Thymus (tissue), 11 donors: ENCODE measurements around the gene ELOVL4. TPM values are rescaled to one million over a fixed set of nuclear protein-coding genes. Genes with fewer than 3 reads are reported as not detected.

ENCODE experiments used
- DNase-seq, 9 donors: peaks; one replicate each; pipeline ENCODE4 v3.0.0-alpha.2; 2013; ENCODE audit warnings: low spot score in 9 of 9, low read depth in 6 of 9, missing footprints in 1 of 9
- H3K27ac ChIP-seq, 2 donors: one replicate each; pipeline ENCODE4 v1.5.1; 2013; ENCODE audit warnings: control low read depth in 1 of 2, low read depth in 1 of 2, low read length in 1 of 2, mild to moderate bottlenecking in 1 of 2, moderate library complexity in 1 of 2
- H3K27me3 ChIP-seq, 2 donors: one replicate each; pipeline ENCODE4 v1.5.1; 2013; ENCODE audit warnings: low read length in 1 of 2; ENCODE audit not compliant: control insufficient read depth in 2 of 2, insufficient read depth in 1 of 2
- H3K36me3 ChIP-seq, 2 donors: one replicate each; pipeline ENCODE4 v1.5.1; 2013; ENCODE audit warnings: low read length in 1 of 2, mild to moderate bottlenecking in 1 of 2, moderate library complexity in 1 of 2; ENCODE audit not compliant: control insufficient read depth in 2 of 2, insufficient read depth in 2 of 2
- H3K4me1 ChIP-seq, 2 donors: one replicate each; pipeline ENCODE4 v1.5.1; 2013; ENCODE audit warnings: low read length in 2 of 2; ENCODE audit not compliant: control insufficient read depth in 2 of 2, insufficient read depth in 2 of 2
- H3K4me3 ChIP-seq, 2 donors: one replicate each; pipeline ENCODE4 v1.5.1; 2013; ENCODE audit warnings: low read length in 2 of 2, control low read depth in 1 of 2, mild to moderate bottlenecking in 1 of 2
- H3K9me3 ChIP-seq, 2 donors: one replicate each; pipeline ENCODE4 v1.5.1; 2013; ENCODE audit warnings: low read length in 1 of 2, mild to moderate bottlenecking in 1 of 2; ENCODE audit not compliant: control insufficient read depth in 2 of 2, insufficient read depth in 1 of 2
- WGBS: extraction: QIAGEN DNeasy Blood & Tissue Kit; methylation state at CpG from one replicate; pipeline ENCODE4 v1.1.7; 2013; 5-methylcytosine and 5-hydroxymethylcytosine counted together
- polyA plus RNA-seq: library from polyadenylated mRNA; stranded (reverse); fragments of 200-250 nt; gene quantifications from one replicate; pipeline ENCODE4 v1.2.3, GENCODE V29; 2013
- total RNA-seq: library from RNA; stranded (reverse); fragments of 120-200 nt; gene quantifications from one replicate; pipeline ENCODE4 v1.2.4, GENCODE V29; 2013
- donor health status: healthy.

ELOVL4 gene
- total and polyA plus RNA-seq, 2 donors: 30.6 to 41.6 TPM

DNA sequence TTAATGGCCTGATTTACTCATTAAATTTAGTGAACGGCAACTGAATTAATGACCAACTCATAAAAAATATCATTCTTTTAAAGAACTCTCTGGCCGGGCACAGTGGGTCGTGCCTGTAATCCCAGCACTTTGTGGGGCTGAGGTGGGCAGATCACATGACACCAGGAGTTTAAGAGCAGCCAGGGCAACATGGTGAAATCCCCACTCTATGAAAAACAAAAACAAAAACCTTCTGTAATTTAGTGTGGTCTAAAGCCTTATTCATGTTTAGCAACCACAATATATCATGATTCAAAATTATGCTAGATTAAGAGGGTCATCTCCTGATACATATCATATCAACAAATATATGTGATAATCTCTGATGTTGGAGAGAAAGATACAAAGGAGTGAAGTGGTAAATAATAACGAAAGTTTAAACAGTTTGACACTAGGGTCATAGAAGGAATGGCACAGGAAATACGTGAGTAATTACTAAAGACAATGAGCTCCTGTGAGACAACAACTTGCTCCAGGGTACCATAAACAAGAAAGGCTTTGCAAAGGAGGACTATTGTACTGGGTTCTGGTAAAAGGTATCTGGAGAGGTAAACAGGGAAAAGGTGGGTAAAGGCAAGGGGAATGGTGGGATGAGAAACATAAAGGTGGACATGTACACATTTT is 5.7 kb downstream of the ELOVL4 start:
- Histone ChIP-seq H3K9me3 (no peaks in the 10 kb centered on the region), H3K4me3 (peak overlapping the region; percentile 7 to 33), H3K27ac (no peak overlapping the region), H3K27me3 (peaks cover 0 to 2% of the 10 kb centered on the region in 2 donors), H3K4me1 (peaks cover 8 to 16% of the 10 kb centered on the region in 2 donors), H3K36me3 (peaks cover 13 to 32% of the 10 kb centered on the region in 2 donors)
- no peak for DNase-seq
- WGBS: 77% methylated on average over 5 of the region's 5 CpGs

DNA sequence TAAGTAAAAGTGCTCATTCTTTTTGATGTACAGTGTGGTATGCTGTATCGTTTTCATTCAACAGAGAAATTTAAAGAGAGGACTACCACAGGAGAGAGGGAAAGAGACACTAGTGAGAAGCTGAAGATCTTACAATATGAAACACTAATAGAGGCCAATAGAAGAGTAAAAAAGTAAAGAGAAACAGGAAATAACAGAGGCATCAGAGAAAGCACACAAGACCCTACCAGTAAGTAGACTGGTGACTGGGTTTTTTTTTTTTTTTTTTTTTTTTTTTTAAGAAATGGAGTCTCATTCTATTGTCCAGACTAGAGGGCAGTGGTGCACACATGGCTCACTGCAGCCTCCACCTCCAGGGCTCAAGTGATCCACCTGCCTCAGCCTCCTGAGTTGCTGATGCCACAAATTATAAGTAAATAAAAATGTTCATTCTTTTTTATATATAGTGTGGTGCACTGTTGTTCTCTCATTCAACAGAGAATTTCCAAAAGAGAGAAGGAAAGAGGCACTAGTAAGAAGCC is 18.8 kb downstream of the ELOVL4 start:
- WGBS: 75% methylated on average over 1 of the region's 1 CpG
- no peak for DNase-seq
- H3K27ac ChIP-seq: no peak overlapping the region
- no peak overlapping the region for H3K4me3 ChIP-seq
- peaks cover 6 to 21% of the 10 kb centered on the region in 2 donors for H3K36me3 ChIP-seq
- H3K4me1 ChIP-seq: peaks cover 7 to 8% of the 10 kb centered on the region in 2 donors
- no peaks in the 10 kb centered on the region for H3K9me3 ChIP-seq
- no peaks in the 10 kb centered on the region for H3K27me3 ChIP-seq

DNA sequence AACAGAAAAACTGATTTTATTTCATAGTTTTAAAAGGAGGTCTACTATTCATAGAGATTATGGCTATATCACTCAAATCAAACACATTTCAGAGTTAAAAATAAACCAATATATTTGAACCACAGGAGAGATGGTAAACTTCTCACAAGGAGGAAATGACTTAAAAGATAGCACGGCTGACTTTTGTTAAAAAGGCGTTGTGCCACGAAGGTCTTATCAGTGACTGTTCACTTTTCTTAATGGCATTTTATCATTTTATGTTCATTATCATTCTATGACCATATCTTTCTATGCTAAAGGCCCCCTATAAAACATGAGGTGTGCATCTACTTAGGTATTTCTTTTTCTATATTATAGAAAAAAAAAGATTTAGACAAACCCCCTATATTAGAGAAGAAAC is 19.6 kb downstream of the ELOVL4 start:
- 45% methylated on average over 3 of the region's 3 CpGs for WGBS
- Histone ChIP-seq H3K4me1 (peaks cover 4 to 6% of the 10 kb centered on the region in 2 donors), H3K27ac (no peak overlapping the region), H3K36me3 (peaks cover 6 to 23% of the 10 kb centered on the region in 2 donors), H3K4me3 (no peak overlapping the region), H3K27me3 (no peaks in the 10 kb centered on the region), H3K9me3 (no peaks in the 10 kb centered on the region)
- DNase-seq: no peak

DNA sequence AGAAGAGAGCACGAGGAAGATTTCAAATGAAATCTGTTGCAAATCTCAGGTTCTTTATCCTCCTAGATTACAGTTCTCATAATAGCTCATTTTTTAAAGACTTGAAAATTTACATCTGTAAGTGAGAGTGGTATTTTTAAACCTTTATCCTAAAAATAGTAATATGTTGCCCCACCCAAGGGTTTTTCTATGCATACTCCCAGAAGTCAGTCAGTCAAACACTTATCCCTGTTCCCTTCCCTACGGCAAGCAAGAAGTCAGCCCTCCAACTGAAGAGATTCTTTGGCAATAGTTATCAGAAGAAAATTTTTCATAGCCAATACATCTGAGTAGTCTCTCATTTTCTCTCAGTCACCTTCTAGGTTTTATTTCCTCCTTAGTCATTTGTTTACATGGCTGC is 24.1 kb downstream of the ELOVL4 start:
- no peaks in the 10 kb centered on the region for H3K9me3 ChIP-seq
- DNase-seq: no peak
- no peak overlapping the region for H3K27ac ChIP-seq
- peaks cover 17 to 50% of the 10 kb centered on the region in 2 donors for H3K36me3 ChIP-seq
- WGBS: 97% methylated on average over 2 of the region's 2 CpGs
- no peaks in the 10 kb centered on the region for H3K4me1 ChIP-seq
- H3K27me3 ChIP-seq: no peaks in the 10 kb centered on the region
- H3K4me3 ChIP-seq: no peak overlapping the region

DNA sequence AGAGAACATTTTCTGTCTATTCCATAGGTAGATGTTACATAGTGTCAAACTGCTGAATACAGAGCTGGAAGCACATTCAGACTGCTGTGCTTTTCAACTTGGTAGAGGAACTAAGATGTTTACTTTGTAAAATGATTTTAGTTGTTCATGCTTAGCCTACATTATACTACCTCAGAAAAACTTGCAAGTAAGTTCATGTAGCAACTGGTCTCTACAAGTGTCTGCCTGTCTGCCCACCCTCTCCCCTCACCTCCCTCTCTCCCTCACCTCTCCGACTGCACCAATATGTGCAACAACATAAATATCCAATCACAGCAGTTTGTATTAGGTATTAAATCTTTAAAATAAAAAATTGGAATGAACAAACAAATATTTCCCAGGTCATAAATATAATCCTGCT is 25.3 kb downstream of the ELOVL4 start:
- no peaks in the 10 kb centered on the region for H3K4me1 ChIP-seq
- 92% methylated on average over 1 of the region's 1 CpG for WGBS
- H3K27ac ChIP-seq: no peak overlapping the region
- H3K27me3 ChIP-seq: no peaks in the 10 kb centered on the region
- H3K4me3 ChIP-seq: no peak overlapping the region
- H3K36me3 ChIP-seq: peaks cover 21 to 53% of the 10 kb centered on the region in 2 donors
- no peak for DNase-seq
- no peaks in the 10 kb centered on the region for H3K9me3 ChIP-seq

DNA sequence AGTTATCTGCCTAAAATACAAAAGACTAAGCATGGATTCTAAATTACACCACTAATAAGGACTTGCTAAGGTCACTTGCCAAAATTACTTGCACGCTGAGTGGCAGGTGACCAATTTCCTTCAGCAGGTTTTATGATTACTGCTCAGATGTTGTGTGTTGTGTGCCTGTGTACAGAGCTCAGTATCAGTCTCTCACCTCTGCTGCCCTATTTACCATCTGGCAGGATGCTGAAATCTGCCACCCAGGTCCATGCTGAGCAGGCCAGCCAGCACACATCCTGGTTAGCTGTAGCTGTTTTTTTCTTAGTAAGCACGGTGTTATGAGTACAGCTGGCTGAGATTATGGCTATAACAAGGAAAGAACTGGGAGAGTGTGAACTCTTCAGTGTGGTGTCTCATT is 34.0 kb downstream of the ELOVL4 start:
- Histone ChIP-seq H3K27ac (no peak overlapping the region), H3K9me3 (no peaks in the 10 kb centered on the region), H3K27me3 (no peaks in the 10 kb centered on the region), H3K4me1 (no peaks in the 10 kb centered on the region), H3K36me3 (peaks cover 16 to 17% of the 10 kb centered on the region in 2 donors), H3K4me3 (no peak overlapping the region)
- 83% methylated on average over 2 of the region's 2 CpGs for WGBS
- no peak for DNase-seq

DNA sequence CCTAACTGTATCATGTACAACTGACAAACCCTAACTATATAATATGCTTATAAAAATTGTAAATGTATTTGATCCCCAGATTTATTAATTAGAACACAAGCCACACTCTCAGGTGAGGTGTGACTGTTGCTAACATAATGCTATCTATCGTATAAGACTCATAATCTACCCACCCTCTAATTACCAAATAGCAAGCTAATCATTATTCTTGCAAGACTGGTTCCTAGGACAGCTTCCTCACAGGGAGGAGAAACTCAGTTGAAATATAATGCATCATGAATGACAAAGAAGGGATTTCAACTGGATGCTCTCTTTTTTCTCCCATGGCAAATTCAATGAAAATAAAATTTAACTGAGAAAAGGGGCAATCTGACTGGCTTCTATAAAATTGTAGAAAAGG is 35.4 kb downstream of the ELOVL4 start:
- Histone ChIP-seq H3K9me3 (no peaks in the 10 kb centered on the region), H3K27ac (no peak overlapping the region), H3K36me3 (peaks cover 10 to 13% of the 10 kb centered on the region in 2 donors), H3K4me3 (no peak overlapping the region), H3K4me1 (peaks cover 0 to 6% of the 10 kb centered on the region in 2 donors), H3K27me3 (no peaks in the 10 kb centered on the region)
- no peak for DNase-seq
- WGBS: 89% methylated on average over 1 of the region's 1 CpG

DNA sequence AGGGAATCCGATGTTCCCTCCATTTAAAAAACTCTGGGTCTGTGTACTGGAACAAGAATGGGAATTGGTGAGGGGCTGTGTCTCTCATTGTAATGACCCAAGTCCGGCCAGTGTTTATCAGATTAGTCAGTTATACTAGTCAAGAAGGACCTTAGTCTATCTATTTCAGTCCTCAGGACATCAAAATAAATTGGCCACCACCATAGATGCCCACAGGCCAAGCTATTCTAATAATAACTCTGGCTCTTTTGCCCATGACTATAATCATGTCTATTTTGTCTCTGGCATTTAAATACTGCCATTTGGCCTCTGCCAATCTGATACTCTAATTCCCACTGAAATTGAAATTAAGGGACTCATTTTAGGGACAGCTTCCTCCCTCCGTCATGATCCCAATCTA is 37.8 kb downstream of the ELOVL4 start:
- Histone ChIP-seq H3K4me1 (peaks cover 0 to 6% of the 10 kb centered on the region in 2 donors), H3K4me3 (no peak overlapping the region), H3K27me3 (no peaks in the 10 kb centered on the region), H3K9me3 (no peaks in the 10 kb centered on the region), H3K27ac (no peak overlapping the region), H3K36me3 (peaks cover 0 to 5% of the 10 kb centered on the region in 2 donors)
- WGBS: 96% methylated on average over 3 of the region's 3 CpGs
- DNase-seq: no peak

DNA sequence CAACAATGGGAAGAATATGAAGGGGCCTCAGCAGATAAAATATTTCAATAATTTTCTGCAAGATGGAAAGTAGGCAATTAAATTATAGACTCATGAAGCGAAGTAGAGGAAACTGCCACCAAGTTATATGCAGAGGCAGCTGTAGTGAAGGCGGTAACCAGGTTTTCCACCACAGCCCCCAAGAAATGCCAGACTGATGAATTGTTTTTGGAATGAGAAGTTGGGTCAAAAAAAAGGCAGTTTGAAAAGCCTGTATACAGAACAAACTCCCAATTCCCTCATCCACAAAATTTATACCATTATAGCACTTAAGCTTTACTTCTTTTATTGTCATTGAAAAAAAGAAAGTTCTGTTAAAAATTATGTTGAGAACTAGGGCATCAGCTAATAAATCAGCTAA is 45.3 kb downstream of the ELOVL4 start:
- no peak for DNase-seq
- Histone ChIP-seq H3K27ac (no peak overlapping the region), H3K27me3 (no peaks in the 10 kb centered on the region), H3K36me3 (no peaks in the 10 kb centered on the region), H3K4me1 (no peaks in the 10 kb centered on the region), H3K9me3 (no peaks in the 10 kb centered on the region), H3K4me3 (no peak overlapping the region)
- WGBS: 95% methylated on average over 2 of the region's 2 CpGs
